Measurements from ENCODE around the gene EHBP1. TPM values are rescaled to one million over a fixed set of nuclear protein-coding genes. Genes with fewer than 3 reads are reported as not detected.

EHBP1 gene
- total RNA-seq, 2 donors from 2014 or later, result 34.6 to 49.8 TPM

DNA sequence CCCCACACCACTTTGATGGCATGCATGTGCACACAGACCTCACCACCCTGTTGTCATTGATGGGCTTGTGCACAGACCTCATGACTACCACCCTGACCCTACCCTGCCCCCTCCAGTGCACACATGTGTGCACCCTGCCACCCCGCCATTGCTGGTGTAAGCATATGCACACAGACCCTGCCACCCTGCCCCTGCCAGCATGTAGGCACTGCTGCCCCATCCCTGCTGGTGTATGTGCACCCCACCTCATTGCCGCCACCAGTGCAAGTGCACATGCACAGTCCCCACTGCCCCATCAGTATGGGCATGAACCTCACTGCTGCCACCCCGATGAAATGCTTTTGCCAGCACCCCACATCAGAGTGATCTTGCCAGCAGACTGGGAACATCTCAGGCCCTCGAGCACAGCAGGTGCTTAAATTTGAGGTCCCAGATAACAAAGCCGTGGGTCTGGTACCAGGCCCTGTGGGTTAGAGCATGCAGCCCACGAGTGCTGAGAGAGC lies 169.4 kb downstream of the EHBP1 start:
- no peak overlapping the region for H3K27ac Mint-ChIP-seq
- TF ChIP-seq, protein P1, sequence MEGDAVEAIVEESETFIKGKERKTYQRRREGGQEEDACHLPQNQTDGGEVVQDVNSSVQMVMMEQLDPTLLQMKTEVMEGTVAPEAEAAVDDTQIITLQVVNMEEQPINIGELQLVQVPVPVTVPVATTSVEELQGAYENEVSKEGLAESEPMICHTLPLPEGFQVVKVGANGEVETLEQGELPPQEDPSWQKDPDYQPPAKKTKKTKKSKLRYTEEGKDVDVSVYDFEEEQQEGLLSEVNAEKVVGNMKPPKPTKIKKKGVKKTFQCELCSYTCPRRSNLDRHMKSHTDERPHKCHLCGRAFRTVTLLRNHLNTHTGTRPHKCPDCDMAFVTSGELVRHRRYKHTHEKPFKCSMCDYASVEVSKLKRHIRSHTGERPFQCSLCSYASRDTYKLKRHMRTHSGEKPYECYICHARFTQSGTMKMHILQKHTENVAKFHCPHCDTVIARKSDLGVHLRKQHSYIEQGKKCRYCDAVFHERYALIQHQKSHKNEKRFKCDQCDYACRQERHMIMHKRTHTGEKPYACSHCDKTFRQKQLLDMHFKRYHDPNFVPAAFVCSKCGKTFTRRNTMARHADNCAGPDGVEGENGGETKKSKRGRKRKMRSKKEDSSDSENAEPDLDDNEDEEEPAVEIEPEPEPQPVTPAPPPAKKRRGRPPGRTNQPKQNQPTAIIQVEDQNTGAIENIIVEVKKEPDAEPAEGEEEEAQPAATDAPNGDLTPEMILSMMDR (conservative IDR thresholded peaks at IDR 0.05), result no peak
- Histone ChIP-seq H3K36me3 (ENCODE audit: control insufficient read depth, insufficient read depth, low read length) (peaks cover 19% of the 10 kb centered on the region), H3K9me3 (ENCODE audit: control insufficient read depth, low read length) (peaks cover 22% of the 10 kb centered on the region), H3K27me3 (ENCODE audit: control insufficient read depth, insufficient read depth, low read length, poor library complexity, severe bottlenecking) (no peaks in the 10 kb centered on the region), H3K4me1 (ENCODE audit: control insufficient read depth, insufficient read depth, low read length) (no peaks in the 10 kb centered on the region), H3K4me3 (ENCODE audit: low read length) (no peak overlapping the region), H3K9ac (ENCODE audit: extremely low read depth, low read length, poor library complexity, severe bottlenecking) (no peak overlapping the region), H3K27ac (ENCODE audit: low read depth, low read length) (no peak overlapping the region)
- H3K4me1 Mint-ChIP-seq, result no peaks in the 10 kb centered on the region
- H3K36me3 Mint-ChIP-seq (ENCODE audit: low read depth), result peaks cover 70% of the 10 kb centered on the region
- 94 to 100% methylated on average over 2 to 6 of the region's 6 CpGs for WGBS, 2 experiments (ENCODE audit: insufficient coverage in 1 of 2, insufficient read length in 1 of 2)
- no peak overlapping the region for H3K4me3 Mint-ChIP-seq
- peaks cover 38% of the 10 kb centered on the region for H3K9me3 Mint-ChIP-seq
- DNase-seq, result no peak
- no peaks in the 10 kb centered on the region for H3K27me3 Mint-ChIP-seq (ENCODE audit: insufficient read depth)

DNA sequence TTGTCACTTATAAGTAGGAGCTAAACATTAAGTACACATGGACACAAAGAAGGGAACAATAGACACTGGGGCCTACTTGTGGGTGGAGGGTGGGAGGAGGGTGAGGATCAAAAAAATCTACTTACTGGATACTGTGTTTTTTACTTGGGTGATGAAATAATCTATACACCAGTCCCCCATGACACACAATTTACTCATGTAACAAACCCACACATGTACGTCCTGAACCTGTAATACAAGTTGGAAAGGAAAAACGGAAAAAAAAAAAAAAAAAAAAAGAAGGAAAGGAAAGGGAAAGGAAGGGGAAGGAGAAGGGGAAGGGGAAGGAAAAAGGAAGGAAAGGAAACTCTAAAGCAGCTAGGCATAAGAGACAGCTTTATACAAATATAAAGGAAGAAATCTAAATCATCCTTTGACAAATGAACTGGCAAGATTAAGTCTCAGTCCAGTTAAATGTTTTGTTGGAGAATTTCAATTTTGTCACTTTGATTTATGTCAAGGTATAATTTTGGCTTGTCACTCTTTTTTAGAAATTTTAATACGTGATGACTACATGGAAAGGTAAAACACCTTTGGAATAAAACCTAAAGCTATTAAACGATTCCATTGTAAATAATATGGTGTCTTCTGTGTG lies 175.8 kb downstream of the EHBP1 start:
- no peak for DNase-seq
- Histone ChIP-seq H3K4me3 (ENCODE audit: low read length) (no peak overlapping the region), H3K27me3 (ENCODE audit: control insufficient read depth, insufficient read depth, low read length, poor library complexity, severe bottlenecking) (no peaks in the 10 kb centered on the region), H3K27ac (ENCODE audit: low read depth, low read length) (no peak overlapping the region), H3K4me1 (ENCODE audit: control insufficient read depth, insufficient read depth, low read length) (no peaks in the 10 kb centered on the region), H3K9ac (ENCODE audit: extremely low read depth, low read length, poor library complexity, severe bottlenecking) (no peak overlapping the region), H3K36me3 (ENCODE audit: control insufficient read depth, insufficient read depth, low read length) (peaks cover 16% of the 10 kb centered on the region), H3K9me3 (ENCODE audit: control insufficient read depth, low read length) (peaks cover 17% of the 10 kb centered on the region)
- Mint-ChIP-seq H3K4me1 (peaks cover 3% of the 10 kb centered on the region), H3K4me3 (no peak overlapping the region), H3K9me3 (peaks cover 36% of the 10 kb centered on the region), H3K27me3 (ENCODE audit: insufficient read depth) (no peaks in the 10 kb centered on the region), H3K27ac (no peak overlapping the region), H3K36me3 (ENCODE audit: low read depth) (peaks cover 48% of the 10 kb centered on the region)
- WGBS, 2 experiments (ENCODE audit: insufficient coverage in 1 of 2, insufficient read length in 1 of 2), result 97% methylated on average over 3 of the region's 4 CpGs; no CpG with 5 or more reads in 1 of the 2 experiments
- TF ChIP-seq, protein P1 (conservative IDR thresholded peaks at IDR 0.05), result no peak

- no peaks in the 10 kb centered on the region for H3K36me3 ChIP-seq (ENCODE audit: control insufficient read depth, insufficient read depth, low read length)
- H3K9me3 Mint-ChIP-seq, result peaks cover 17% of the 10 kb centered on the region
- H3K27ac ChIP-seq (ENCODE audit: low read depth, low read length), result no peak overlapping the region
- DNase-seq, result no peak
- H3K27ac Mint-ChIP-seq, result no peak overlapping the region
- H3K9me3 ChIP-seq (ENCODE audit: control insufficient read depth, low read length), result peaks cover 8% of the 10 kb centered on the region
- H3K4me1 Mint-ChIP-seq, result peaks cover 3% of the 10 kb centered on the region
- no peaks in the 10 kb centered on the region for H3K27me3 ChIP-seq (ENCODE audit: control insufficient read depth, insufficient read depth, low read length, poor library complexity, severe bottlenecking)
- H3K36me3 Mint-ChIP-seq (ENCODE audit: low read depth), result peaks cover 24% of the 10 kb centered on the region
- H3K27me3 Mint-ChIP-seq (ENCODE audit: insufficient read depth), result no peaks in the 10 kb centered on the region
- no peak overlapping the region for H3K4me3 Mint-ChIP-seq
- no peaks in the 10 kb centered on the region for H3K4me1 ChIP-seq (ENCODE audit: control insufficient read depth, insufficient read depth, low read length)
- TF ChIP-seq, protein P1 (conservative IDR thresholded peaks at IDR 0.05), result no peak
- H3K4me3 ChIP-seq (ENCODE audit: low read length), result no peak overlapping the region
- 89% methylated on average over 4 to 5 of the region's 7 CpGs for WGBS, 2 experiments (ENCODE audit: insufficient coverage in 1 of 2, insufficient read length in 1 of 2)
- H3K9ac ChIP-seq (ENCODE audit: extremely low read depth, low read length, poor library complexity, severe bottlenecking), result no peak overlapping the region
These were observed 178.1 kb downstream of the EHBP1 start for GRCh38 chr2:62883629-62884028.

All from endodermal cell (in vitro differentiated cells).